GM21526 (cell line): ENCODE data around the gene NXN.
"Not testable (repeated sequence)": the region's sequence is repeated elsewhere in the genome, so short reads cannot be mapped to it uniquely, and the experiment has no call there.

Source experiments
- ATAC-seq: cut with Tn5 transposase; IDR thresholded peaks from one replicate; pipeline ENCODE4 v1.9.1; 2021; ENCODE audit warnings: moderate library complexity; ENCODE audit not compliant: unreplicated experiment, low FRiP score

The NXN gene

DNA sequence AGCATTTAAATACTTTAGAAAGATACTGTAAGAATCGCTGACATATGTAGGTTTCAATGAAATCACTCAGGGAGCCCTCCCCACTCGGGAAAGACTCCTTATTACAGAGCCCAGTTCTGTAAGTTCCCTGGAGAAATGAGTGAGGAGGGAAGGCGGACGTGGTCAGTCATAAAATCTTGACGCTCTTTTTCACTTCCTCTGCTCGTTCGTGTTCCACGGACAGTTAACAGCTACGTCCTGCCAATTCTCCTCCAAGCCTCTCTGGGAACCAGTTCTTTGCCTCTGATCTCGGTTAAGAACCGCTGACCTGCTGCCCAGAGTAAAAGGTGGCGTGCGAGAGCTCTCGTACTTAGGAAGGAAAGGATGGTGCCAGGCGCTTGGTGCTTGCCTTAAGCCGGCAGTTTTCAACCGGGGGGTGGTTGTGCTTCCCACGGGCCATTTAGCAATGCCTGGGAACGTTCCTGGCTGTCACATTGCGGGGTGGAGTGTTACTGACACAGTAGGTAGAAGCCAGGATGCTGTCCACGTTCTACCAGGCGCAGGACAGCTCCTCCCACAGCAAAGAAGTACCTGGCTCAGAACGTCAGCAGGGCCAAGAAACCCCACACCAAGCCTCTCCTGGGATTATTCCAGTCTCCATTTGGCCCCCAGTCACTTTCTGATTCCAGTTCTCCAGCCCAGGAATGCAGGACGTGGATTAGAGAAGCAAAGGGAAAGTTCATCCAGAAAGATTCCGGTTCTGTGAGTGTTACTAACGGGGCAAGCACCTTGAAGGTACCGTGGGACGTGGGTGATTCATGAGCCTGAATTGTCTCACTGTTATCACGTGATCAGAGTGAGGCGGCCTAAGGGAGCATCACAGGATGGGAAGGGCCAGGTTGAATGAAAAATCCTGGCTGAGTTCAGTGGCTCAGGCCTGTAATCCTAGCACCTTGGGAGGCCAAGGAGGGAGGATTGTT, 109.7 kb downstream of the NXN start:
- ATAC-seq = no peak

DNA sequence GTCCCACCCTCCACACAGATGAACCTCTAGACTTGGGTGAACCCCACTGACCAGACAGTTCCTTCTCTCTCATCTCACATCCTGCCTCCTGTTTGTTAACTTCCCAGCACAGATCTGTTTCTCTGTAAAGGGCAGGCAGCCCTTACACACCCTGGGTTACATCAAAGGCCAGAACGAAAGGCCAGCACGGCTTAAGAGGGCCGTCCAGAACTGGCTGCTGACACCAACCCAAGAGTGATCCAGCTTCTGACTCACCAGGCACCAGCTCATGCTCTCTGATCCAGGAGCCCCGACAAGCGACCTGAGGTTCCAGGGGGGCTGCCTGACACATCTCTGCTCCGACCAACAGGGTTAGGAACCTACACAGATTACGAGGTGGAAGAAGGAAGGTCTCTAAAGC, 110.5 kb downstream of the NXN start:
- no peak for ATAC-seq

DNA sequence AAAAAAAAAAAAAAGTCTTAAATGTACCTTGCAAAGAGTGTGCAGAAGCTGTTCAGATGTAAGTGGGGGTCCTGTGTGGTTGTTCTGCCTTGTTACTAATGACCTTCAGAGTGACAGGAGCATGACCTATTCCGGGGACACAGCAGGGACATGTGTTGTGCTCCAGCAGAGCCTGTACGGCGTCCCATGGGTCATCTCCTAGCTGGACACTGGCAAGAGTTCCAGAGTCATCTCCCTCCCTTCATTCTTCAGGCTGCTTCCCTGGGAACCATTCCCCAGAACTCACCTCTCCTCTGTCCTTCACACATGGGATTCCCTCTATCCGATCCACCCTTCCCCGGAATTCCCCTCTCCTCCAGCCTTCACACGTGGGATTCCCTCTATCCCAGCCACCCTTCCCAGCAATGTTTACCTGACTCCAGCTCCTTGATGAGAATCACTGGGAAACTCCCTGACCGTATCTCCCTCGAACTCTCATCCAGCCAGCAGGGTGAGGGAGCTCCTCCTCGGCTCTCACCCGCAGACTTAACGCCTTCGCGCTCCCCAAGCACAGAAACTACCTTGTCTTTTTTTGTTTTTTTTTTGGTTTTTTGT, 111.6 kb downstream of the NXN start:
- no peak for ATAC-seq

DNA sequence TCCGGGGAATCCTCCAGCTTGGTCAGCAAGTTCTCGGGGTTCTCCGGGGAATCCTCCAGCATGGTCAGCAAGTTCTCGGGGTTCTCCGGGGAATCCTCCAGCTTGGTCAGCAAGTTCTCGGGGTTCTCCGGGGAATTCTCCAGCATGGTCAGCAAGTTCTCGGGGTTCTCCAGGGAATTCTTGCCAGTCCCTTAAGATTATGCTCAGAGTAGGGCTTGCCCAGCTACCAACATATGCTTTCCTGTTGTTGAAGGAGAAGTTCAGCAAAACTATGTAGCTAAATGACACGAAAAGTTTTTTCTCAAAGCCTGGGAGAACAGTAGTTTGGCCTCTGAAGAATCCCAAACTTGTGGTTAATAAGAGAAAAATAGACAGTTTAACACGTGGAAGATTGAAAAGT, 112.3 kb downstream of the NXN start:
- not testable (repeated sequence) for ATAC-seq

DNA sequence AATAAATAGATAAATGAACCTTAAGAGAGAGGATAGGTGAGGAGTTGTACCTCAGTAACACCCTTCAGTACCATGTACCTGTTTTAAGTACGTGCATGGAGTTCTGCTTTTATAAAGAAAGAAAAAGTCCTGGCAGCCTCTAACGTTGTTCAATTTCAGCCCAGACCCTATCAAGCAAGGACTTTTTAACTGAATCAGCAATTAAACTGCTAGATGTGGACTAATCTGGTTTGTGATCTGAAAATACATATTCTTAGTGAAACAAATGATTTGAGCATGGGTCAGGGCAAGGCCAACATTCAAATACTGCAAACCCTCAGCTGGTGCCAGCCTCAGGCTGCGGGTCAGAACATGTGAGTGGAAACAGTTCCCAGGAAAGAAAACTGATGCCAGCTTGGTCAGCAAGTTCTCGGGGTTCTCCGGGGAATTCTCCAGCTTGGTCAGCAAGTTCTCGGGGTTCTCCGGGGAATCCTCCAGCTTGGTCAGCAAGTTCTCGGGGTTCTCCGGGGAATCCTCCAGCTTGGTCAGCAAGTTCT, 112.9 kb downstream of the NXN start:
- ATAC-seq = no peak

DNA sequence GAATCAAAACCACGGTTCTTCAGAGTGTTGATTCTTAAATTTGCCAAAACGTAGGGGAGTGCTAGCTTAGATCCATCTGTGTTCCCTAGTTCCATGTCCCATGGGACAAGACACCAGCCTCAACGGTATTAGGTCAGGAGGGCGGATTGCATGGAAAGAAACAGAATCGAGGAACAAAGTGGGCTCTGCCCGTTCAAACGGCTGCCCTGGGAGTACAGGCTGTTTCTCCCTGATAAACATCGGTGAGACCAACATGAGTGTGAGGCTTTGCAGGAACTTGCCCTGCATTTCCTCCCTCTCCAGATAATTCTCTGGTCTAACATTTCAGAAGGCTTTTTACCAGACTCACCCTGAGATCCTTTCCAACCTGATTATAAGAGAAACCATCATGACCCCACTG, 115.3 kb downstream of the NXN start:
- ATAC-seq = no peak

DNA sequence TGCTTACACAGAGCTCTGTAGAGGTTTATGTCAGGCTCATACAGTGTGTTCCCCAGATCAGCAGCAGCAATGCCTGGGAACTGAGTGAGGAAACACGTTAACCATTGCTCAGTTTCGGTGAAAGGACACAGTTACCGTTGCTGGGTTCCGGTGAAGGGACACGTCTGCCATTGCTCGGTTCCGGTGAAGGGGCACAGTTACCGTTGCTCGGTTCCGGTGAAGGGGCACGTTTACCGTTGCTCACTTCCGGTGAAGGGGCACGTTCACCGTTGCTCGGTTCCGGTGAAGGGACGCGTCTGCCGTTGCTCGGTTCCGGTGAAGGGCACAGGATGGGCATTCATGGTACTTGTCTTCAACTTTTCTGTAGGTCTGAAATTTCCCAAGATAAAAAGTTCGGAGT, 115.7 kb downstream of the NXN start:
- ATAC-seq = no peak

DNA sequence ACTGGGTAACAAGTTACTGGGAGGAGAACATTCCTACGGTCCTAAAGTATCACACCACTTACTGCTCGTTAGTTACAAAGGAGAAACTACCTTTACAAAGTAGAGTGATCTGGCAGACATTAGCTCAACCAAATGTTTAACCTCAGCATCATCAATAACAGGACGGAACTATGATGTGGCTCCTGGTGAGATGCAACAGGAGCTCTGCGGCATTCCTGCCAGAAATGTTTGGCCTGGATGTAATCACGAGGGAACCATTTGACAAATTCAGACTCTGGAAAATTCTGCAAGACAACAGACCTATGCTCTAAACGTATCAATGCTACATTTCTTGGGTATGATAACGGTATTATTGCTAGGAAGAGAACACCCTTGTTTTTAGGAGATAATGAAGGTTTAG, 117.0 kb downstream of the NXN start:
- ATAC-seq = no peak

DNA sequence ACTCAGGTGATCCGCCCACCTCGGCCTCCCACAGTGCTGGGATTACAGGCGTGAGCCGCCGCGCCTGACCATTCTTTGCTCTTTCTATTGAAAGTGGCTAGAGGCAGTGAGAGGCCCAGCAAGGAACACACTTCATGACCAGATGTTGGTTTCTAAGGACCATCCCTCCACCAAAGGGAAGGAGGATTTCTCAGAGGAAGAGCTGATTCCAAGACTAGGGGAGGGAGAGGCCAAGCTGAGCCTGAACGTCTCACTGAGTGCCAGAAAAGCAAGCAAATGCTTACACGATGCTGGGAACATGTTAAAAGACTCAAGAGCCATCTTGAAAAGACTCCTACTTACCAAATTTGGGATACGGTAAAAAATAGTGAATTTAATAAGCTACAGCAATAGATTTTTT, 118.2 kb downstream of the NXN start:
- ATAC-seq = no peak

DNA sequence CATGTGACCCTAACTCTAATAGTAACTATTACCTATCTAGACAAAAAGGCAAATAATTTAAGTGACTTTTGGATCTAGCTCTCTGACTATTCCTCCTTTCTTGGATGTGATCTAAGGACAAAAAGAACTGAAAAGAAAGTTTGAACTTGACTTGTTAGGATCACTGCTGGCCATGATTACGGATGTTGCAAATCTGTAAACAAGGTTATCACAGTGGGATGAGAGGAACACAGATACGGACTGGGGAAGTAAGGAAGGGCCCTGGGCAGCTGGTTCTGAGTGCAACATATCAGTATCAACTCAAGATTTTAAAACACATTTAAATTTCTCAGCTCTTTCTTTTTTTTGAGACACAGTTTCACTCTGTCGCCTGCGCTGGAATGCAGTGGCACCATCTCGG, 118.8 kb downstream of the NXN start:
- no peak for ATAC-seq

DNA sequence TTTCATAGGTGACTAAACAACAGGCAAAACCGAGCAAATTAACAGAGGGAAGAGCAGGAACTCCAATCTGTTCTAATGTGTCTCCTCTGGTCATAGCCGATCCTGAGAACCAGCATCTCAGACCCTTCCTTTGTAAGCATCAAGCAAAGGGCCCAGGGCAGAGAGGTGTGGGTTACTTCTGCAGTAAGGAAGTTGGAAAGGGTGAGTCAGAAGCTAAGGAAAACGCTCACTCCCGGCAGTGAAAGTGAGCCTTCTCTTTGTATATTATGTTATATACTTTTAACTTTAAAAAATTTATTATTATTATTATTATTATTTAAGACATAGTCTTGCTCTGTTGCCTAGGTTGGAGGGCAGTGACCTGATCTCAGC, 119.8 kb downstream of the NXN start:
- ATAC-seq = no peak

DNA sequence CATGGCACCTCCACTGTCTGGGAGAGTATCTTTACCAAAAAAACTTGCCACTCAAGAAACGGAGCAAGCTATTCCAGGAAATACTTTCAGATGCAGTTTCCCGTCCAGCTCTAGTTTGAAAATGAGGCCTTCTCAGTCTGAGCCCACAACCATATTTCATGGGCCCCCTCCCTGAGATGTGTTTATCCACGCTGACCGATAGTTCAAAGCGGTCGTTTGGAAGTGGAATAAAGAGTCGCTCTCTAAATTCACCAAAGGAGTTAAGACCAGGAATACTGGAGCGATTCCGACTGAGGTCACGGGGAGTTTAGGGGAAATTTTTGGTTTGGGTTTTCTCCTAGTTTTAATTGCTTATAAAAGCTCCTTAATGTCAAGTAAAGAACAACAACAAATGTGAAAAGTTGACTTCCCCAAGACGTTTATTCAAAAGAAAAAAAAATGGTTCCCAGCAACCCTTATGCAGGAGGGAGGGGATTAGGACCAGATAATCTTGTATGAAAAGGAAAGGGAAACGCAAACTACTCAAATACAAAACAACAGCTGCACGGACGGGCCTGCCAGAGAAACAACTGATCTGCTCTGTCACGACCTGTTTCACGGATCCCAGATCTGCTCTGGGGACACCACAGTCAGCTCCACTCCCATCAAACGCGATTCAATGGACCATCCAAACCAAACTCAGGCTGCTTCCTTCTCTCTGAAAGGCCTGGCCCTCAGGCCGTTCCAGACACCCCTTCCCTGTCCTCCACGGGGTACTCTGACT, 120.3 kb downstream of the NXN start:
- no peak for ATAC-seq

DNA sequence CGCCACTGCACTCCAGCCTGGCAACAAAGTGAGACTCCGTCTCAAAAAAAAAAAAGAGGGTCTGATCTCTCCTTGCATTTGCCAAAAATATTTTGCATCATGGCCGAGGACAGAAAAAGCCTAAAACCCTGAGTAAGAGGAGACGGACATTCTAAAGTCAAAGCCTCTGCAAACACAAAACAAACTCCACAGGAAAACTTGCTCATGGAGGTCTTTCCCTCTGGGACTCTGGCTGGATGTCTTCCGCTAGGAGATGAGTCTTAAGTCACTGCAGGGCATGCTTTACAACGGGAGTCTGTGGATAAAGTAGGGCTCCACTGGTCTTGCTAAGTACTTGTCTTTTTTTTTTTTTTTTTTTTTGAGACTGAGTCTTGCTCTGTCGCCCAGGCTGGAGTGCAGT, 123.4 kb downstream of the NXN start:
- ATAC-seq = no peak

DNA sequence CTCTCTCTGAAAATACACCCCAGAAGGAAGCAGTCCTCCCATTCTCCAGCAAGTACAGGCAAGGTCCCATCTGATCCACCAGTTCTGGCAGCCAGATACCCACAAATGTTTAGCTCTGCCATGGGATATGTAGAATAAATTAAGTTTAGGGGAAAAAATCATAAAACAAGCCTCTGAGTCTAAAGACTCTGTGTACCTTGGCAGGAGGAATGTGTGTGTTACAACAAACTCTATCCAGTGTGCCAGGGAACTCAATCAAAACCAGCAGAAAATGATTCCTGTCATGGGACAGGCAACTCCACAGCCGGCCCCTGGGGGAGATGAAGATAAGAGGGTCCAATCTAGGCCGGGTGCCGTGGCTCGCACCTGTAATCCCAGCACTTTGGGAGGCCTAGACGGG, 124.0 kb downstream of the NXN start:
- ATAC-seq = no peak

DNA sequence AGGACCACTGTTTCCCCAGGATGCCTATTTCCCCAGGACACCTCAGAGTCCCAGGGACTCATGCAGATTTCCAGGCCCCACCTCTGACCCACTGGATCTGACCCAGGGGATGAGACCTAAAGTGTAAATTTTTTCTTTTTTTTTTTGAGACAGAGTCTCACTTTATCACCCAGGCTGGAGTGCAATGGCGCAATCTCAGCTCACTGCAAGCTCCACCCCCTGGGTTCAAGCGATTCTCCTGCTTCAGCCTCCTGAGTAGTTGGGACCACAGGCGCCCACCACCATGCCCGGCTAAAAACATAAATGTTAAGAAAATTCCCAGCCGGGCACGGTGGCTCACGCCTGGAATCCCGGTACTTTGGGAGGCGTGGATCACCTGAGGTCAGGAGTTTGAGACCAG, 126.7 kb downstream of the NXN start:
- not testable (repeated sequence) for ATAC-seq

DNA sequence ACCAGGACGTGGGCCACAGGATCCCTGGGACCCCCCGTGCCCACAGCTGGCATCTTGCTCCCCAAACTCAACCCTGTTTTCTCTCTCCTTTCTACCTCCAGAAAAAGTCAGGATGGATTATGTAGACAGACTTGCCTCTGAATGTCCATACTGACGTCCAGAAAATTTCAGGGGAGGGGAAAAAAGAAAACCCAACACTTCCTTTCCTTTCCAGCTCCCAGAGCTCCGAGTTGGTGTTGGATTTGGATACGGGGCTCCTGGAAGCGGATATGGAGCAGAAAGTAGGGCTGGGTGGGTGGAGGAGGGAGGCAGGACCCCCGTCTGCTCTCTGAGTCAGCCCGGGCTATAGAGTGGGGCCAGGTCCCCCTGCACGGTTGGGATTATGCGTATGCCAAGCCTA, 127.2 kb downstream of the NXN start:
- no peak for ATAC-seq

DNA sequence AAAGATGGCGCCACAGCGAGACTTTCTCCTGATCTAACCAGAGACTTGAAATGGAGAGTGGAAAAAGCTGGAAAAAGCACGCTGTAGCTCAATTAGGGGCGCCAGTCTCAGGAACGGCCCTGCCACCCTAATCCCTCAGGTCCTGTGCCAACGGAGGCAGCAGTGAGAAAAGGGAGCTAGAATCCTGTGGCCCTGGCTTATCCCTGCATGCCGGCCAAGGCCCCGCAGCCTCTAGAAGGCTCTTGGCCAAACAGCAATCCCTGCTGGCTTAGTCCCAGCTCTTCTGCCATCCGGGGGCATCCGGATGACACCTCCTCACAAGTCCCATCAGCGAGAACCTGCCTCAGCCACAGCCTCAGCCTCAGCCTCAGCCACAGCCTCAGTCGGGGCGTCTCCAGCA, 127.7 kb downstream of the NXN start:
- no peak for ATAC-seq

DNA sequence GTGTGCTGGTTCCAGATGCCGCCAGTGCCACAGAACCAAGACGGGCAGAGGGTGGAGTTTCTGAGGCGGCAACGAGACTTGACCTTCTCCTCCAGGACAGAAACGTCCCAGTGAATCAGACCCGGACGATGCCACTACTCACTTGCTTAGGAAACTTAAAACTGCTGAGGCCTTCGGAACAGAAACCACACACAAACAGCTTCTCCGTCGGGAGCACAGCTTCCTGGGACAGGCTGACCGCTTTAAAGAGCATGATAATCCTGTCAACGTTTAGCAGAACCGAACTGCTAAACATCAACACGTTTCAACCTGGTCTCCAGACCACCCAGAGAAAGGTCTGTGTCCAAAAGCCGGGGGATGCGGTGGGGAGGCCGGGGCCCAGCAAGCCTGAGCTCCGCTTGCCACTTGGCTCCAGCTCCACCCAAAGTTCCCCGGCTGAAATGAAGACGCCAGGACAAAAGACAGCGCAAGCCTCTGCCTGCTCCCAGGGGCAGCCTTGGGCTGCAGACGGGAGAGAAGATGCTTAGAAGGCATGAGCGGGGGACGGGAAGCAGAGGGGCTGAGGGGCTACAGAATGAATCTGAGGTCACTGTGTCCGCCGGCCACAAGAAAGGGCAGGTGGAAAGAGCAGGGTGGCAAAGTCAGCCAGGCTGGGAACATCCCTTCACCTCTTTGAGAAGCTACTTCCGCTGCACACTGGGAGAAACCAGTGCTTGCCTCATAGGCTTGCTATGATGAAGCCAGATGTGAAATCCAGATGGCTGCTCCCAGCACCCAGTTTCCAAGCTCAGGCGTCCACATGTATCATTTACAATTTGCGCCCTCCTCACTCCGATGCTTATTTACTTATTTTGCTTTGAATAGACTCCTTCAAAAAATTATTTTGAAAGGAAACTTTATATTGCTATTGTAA, 128.5 kb downstream of the NXN start:
- no peak for ATAC-seq

DNA sequence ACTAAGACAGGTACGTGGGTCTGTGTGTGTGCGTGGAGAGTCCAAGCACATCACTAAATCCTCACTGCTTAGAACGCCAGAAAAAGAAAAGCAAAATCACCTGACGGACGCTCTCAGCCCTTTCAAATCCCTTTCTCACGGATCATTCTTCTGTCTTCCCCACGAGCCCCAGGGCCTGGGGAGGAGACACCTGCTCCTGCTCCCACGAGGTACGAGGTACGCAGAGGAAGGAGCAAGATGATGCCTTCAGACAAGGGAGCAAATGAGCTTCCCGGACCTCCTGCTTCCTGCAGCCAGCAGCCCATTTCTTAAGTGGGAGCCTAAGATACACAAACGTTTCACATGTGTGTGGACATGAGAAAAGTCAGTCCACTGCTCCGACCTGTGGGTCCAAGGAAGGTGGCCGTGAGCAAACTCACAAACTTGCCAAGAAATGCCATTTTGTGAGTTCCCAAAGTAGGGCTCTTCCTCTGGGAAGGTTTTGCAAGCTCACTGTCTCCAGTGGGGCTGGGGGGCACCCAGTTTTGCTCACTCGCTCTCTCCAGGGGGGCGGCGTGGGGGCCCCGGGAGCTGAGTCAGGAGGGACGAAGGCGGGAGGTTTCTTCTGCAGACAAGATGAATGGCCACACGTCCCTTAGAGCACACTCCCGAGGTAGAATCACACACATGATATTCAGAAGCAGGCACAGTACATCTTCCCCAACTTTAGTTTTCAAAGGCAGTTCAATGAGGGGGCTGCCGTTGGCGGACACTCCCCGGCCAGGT, 129.3 kb downstream of the NXN start:
- no peak for ATAC-seq
